ENCODE measurements around the gene BRIP1. TPM values are rescaled to one million over a fixed set of nuclear protein-coding genes. Genes with fewer than 3 reads are reported as not detected.

Gene BRIP1
- total RNA-seq, 1 donor from 2014 or later: 6.4 TPM

DNA sequence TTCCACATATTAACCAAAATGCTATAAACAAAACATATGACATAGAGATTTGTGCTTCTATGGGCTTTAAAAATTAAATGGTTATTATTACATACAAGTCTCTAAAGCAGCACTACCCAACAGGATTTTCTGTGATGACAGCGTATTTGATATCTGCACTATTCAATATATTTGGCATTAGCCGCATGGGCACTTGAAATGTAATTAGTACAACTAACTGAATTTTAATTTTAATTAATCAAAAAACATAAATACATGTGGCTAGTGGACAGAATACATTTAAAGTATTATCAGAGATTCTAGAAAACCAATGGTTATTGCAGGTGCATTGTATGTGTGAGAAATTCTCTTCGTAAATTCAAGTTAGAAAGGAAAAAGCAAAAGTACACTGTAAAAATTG, 45.9 kb downstream of the BRIP1 start:
- Histone ChIP-seq H3K4me1 (ENCODE audit: insufficient read depth, low read length) (no peaks in the 10 kb centered on the region), H3K4me3 (ENCODE audit: insufficient read depth, low read depth, low read length) (no peak overlapping the region), H3K27me3 (ENCODE audit: insufficient read depth, low read length) (no peaks in the 10 kb centered on the region), H3K9me3 (ENCODE audit: insufficient read depth, low read depth, low read length) (no peaks in the 10 kb centered on the region), H3K36me3 (ENCODE audit: insufficient read depth, low read length) (peaks cover 3% of the 10 kb centered on the region), H3K9ac (ENCODE audit: low read length) (no peak overlapping the region), H2AFZ (ENCODE audit: low read depth, low read length) (no peak overlapping the region), H4K20me1 (ENCODE audit: insufficient read depth, low read length) (no peaks in the 10 kb centered on the region), H3K27ac (ENCODE audit: low read depth, low read length) (no peak overlapping the region), H3K4me2 (ENCODE audit: low read length) (no peak overlapping the region), H3K79me2 (ENCODE audit: insufficient read depth, low read length) (peaks cover 5% of the 10 kb centered on the region)
- Mint-ChIP-seq H3K27me3 (ENCODE audit: low read depth, unreplicated experiment) (no peaks in the 10 kb centered on the region), H3K36me3 (ENCODE audit: low read depth, unreplicated experiment) (peaks cover 3% of the 10 kb centered on the region), H3K27ac (ENCODE audit: unreplicated experiment) (no peak overlapping the region), H3K4me3 (ENCODE audit: unreplicated experiment) (no peak overlapping the region), H3K4me1 (ENCODE audit: low read depth, unreplicated experiment) (peaks cover 8% of the 10 kb centered on the region), H3K9me3 (ENCODE audit: unreplicated experiment) (no peaks in the 10 kb centered on the region)
- no peak for FAIRE-seq
- DNase-seq (ENCODE audit: low read depth): no peak
- no peak for TF ChIP-seq CTCF (IDR thresholded peaks at IDR 0.05; ENCODE audit: insufficient read depth, low read depth, low read length)
- TF ChIP-seq EZH2 (IDR thresholded peaks at IDR 0.05; ENCODE audit: insufficient read depth, low read length): no peak

DNA sequence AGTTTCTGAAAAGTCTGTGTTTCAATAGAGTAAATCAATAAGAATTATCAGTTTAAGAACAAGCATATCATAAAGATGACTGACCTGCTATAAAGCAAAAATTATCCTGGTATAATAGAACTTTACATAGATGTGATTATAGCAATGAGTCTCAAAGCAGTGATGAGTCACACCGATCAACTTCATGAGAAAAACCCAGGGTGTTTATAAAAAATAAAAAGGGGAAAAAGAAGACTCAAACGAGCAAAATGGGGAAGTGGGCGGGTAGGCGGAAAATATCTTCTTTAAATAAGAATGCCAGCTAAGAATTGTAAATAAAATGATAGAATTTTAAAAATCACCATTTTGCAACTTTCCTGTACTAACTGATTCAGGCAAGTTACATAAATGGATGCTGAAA, 46.8 kb downstream of the BRIP1 start:
- Histone ChIP-seq H4K20me1 (ENCODE audit: insufficient read depth, low read length) (no peaks in the 10 kb centered on the region), H3K9me3 (ENCODE audit: insufficient read depth, low read depth, low read length) (no peaks in the 10 kb centered on the region), H3K4me3 (ENCODE audit: insufficient read depth, low read depth, low read length) (no peak overlapping the region), H3K4me1 (ENCODE audit: insufficient read depth, low read length) (no peaks in the 10 kb centered on the region), H3K27ac (ENCODE audit: low read depth, low read length) (no peak overlapping the region), H3K36me3 (ENCODE audit: insufficient read depth, low read length) (peaks cover 3% of the 10 kb centered on the region), H3K4me2 (ENCODE audit: low read length) (no peak overlapping the region), H3K27me3 (ENCODE audit: insufficient read depth, low read length) (no peaks in the 10 kb centered on the region), H3K79me2 (ENCODE audit: insufficient read depth, low read length) (peaks cover 5% of the 10 kb centered on the region), H2AFZ (ENCODE audit: low read depth, low read length) (no peak overlapping the region), H3K9ac (ENCODE audit: low read length) (no peak overlapping the region)
- H3K9me3 Mint-ChIP-seq (ENCODE audit: unreplicated experiment): no peaks in the 10 kb centered on the region
- H3K36me3 Mint-ChIP-seq (ENCODE audit: low read depth, unreplicated experiment): no peaks in the 10 kb centered on the region
- DNase-seq (ENCODE audit: low read depth) (peak; percentile 2), FAIRE-seq (no peak)
- peaks cover 8% of the 10 kb centered on the region for H3K4me1 Mint-ChIP-seq (ENCODE audit: low read depth, unreplicated experiment)
- no peaks in the 10 kb centered on the region for H3K27me3 Mint-ChIP-seq (ENCODE audit: low read depth, unreplicated experiment)
- TF ChIP-seq EZH2 (IDR thresholded peaks at IDR 0.05; ENCODE audit: insufficient read depth, low read length) (no peak), CTCF (IDR thresholded peaks at IDR 0.05; ENCODE audit: insufficient read depth, low read depth, low read length) (no peak)
- H3K27ac Mint-ChIP-seq (ENCODE audit: unreplicated experiment): no peak overlapping the region
- H3K4me3 Mint-ChIP-seq (ENCODE audit: unreplicated experiment): no peak overlapping the region

GRCh38 chr17:61815863-61816503, 47.3 kb downstream of the BRIP1 start:
- H3K9me3 ChIP-seq (ENCODE audit: insufficient read depth, low read depth, low read length): no peaks in the 10 kb centered on the region
- H3K27ac Mint-ChIP-seq (ENCODE audit: unreplicated experiment): no peak overlapping the region
- FAIRE-seq: no peak

More at GRCh38 chr17:61815863-61816503, 47.3 kb downstream of the BRIP1 start:
- H3K4me2 ChIP-seq (ENCODE audit: low read length): no peak overlapping the region
- H3K9ac ChIP-seq (ENCODE audit: low read length): no peak overlapping the region
- H3K4me3 ChIP-seq (ENCODE audit: insufficient read depth, low read depth, low read length): no peak overlapping the region
- H3K27me3 ChIP-seq (ENCODE audit: insufficient read depth, low read length): no peaks in the 10 kb centered on the region
- no peak overlapping the region for H3K27ac ChIP-seq (ENCODE audit: low read depth, low read length)
- no peaks in the 10 kb centered on the region for H3K36me3 Mint-ChIP-seq (ENCODE audit: low read depth, unreplicated experiment)
- H3K9me3 Mint-ChIP-seq (ENCODE audit: unreplicated experiment): no peaks in the 10 kb centered on the region
- no peak overlapping the region for H2AFZ ChIP-seq (ENCODE audit: low read depth, low read length)
- TF ChIP-seq CTCF (IDR thresholded peaks at IDR 0.05; ENCODE audit: insufficient read depth, low read depth, low read length): no peak
- TF ChIP-seq EZH2 (IDR thresholded peaks at IDR 0.05; ENCODE audit: insufficient read depth, low read length): no peak
- peaks cover under 1% of the 10 kb centered on the region for H3K36me3 ChIP-seq (ENCODE audit: insufficient read depth, low read length)
- no peaks in the 10 kb centered on the region for H3K27me3 Mint-ChIP-seq (ENCODE audit: low read depth, unreplicated experiment)
- no peak for DNase-seq (ENCODE audit: low read depth)
- H3K4me3 Mint-ChIP-seq (ENCODE audit: unreplicated experiment): no peak overlapping the region
- no peaks in the 10 kb centered on the region for H4K20me1 ChIP-seq (ENCODE audit: insufficient read depth, low read length)
- H3K79me2 ChIP-seq (ENCODE audit: insufficient read depth, low read length): peaks cover 5% of the 10 kb centered on the region
- peaks cover 8% of the 10 kb centered on the region for H3K4me1 Mint-ChIP-seq (ENCODE audit: low read depth, unreplicated experiment)
- H3K4me1 ChIP-seq (ENCODE audit: insufficient read depth, low read length): no peaks in the 10 kb centered on the region
